ENCODE results near the gene SH3YL1. TPM values are rescaled to one million over a fixed set of nuclear protein-coding genes. Genes with fewer than 3 reads are reported as not detected.

The SH3YL1 gene
- total and polyA plus RNA-seq, 7 donors, result 7.7 to 10.0 (median 9.2) TPM

GRCh38 chr2:209470-209869 lies 54.4 kb downstream of the SH3YL1 start:
- Histone ChIP-seq H3K4me1 (no peaks in the 10 kb centered on the region), H3K27ac (no peak overlapping the region), H3K9me3 (no peaks in the 10 kb centered on the region), H3K4me3 (no peak overlapping the region), H3K36me3 (ENCODE audit: insufficient read depth in 1 of 2, low read depth in 1 of 2) (no peaks in the 10 kb centered on the region), H3K27me3 (ENCODE audit: insufficient read depth in 3 of 3, low read length in 2 of 3) (peaks cover 0 to 14% (median 2%) of the 10 kb centered on the region in 3 donors)
- 59 to 78% (median 73%) methylated on average over 2 of the region's 2 CpGs for WGBS, 3 donors
- no peak for DNase-seq
- TF ChIP-seq, protein P1, sequence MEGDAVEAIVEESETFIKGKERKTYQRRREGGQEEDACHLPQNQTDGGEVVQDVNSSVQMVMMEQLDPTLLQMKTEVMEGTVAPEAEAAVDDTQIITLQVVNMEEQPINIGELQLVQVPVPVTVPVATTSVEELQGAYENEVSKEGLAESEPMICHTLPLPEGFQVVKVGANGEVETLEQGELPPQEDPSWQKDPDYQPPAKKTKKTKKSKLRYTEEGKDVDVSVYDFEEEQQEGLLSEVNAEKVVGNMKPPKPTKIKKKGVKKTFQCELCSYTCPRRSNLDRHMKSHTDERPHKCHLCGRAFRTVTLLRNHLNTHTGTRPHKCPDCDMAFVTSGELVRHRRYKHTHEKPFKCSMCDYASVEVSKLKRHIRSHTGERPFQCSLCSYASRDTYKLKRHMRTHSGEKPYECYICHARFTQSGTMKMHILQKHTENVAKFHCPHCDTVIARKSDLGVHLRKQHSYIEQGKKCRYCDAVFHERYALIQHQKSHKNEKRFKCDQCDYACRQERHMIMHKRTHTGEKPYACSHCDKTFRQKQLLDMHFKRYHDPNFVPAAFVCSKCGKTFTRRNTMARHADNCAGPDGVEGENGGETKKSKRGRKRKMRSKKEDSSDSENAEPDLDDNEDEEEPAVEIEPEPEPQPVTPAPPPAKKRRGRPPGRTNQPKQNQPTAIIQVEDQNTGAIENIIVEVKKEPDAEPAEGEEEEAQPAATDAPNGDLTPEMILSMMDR (IDR thresholded peaks at IDR 0.05), result no peak
- ATAC-seq, result no peak
- intact Hi-C loops (cut with DNase I), result no loop called here

DNA sequence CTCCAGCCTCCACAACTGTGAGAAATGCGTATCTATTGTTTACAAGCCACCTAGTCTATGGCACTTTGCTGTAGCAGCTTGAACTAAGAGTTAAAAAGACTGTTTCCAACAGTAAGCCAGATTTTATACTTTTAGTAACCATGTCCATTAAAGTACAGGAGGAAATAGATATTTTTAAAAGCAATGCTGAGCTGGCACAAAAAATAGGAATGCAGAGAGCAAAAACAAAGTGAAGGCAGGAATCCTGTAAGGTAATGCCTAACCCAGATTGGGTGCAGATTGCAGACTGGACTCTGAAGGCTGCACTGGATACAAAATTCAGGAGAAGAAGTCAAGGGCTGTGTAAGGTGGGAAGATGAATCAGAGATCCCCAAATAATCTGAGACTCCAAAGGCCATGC lies 55.5 kb downstream of the SH3YL1 start:
- Histone ChIP-seq H3K27me3 (ENCODE audit: insufficient read depth in 3 of 3, low read length in 2 of 3) (peaks cover 0 to 14% (median 2%) of the 10 kb centered on the region in 3 donors), H3K9me3 (no peaks in the 10 kb centered on the region), H3K27ac (no peak overlapping the region), H3K4me1 (no peaks in the 10 kb centered on the region), H3K4me3 (no peak overlapping the region), H3K36me3 (ENCODE audit: insufficient read depth in 1 of 2, low read depth in 1 of 2) (no peaks in the 10 kb centered on the region)
- WGBS, 3 donors, result 57 to 88% (median 81%) methylated on average over 1 of the region's 1 CpG
- DNase-seq (no peak), ATAC-seq (no peak)
- TF ChIP-seq, protein P1 (IDR thresholded peaks at IDR 0.05), result no peak
- intact Hi-C loops (cut with DNase I), result no loop called here

DNA sequence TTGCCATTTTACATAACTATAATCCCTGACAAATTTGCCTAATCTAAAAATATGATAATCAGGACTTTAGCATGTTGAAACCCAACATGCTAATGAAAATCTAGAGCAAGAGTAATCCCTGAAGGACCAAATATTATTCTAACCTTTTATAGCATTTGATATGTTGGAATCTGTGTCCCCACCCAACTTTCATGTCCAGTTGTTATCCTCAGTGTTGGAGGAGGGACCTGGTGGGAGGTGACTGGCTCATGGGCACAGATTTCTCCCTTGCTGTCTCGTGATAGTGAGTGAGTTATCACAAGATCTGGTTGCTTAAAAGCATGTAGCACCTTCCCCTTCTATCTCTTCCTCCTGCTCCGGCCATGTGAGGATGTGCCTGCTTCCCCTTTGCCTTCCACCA lies 59.8 kb downstream of the SH3YL1 start:
- DNase-seq (no peak), ATAC-seq (no peak)
- 60 to 70% (median 67%) methylated on average over 2 of the region's 2 CpGs for WGBS, 3 donors
- H3K27me3 ChIP-seq (ENCODE audit: insufficient read depth in 3 of 3, low read length in 2 of 3), result peaks cover 0 to 4% (median 2%) of the 10 kb centered on the region in 3 donors
- TF ChIP-seq, protein P1 (IDR thresholded peaks at IDR 0.05), result no peak
- H3K4me3 ChIP-seq, result no peak overlapping the region
- no peaks in the 10 kb centered on the region for H3K4me1 ChIP-seq
- H3K36me3 ChIP-seq (ENCODE audit: insufficient read depth in 1 of 2, low read depth in 1 of 2), result no peaks in the 10 kb centered on the region
- H3K9me3 ChIP-seq, result no peaks in the 10 kb centered on the region
- intact Hi-C loops (cut with DNase I), result no loop called here
- H3K27ac ChIP-seq, result no peak overlapping the region

- no peaks in the 10 kb centered on the region for H3K9me3 ChIP-seq
- no peak overlapping the region for H3K4me3 ChIP-seq
- intact Hi-C loops (cut with DNase I), result no loop called here
- H3K27me3 ChIP-seq (ENCODE audit: insufficient read depth in 3 of 3, low read length in 2 of 3), result peaks cover 0 to 4% (median 2%) of the 10 kb centered on the region in 3 donors
- no peaks in the 10 kb centered on the region for H3K4me1 ChIP-seq
- H3K36me3 ChIP-seq (ENCODE audit: insufficient read depth in 1 of 2, low read depth in 1 of 2), result no peaks in the 10 kb centered on the region
- DNase-seq (no peak), ATAC-seq (no peak)
- TF ChIP-seq, protein P1 (IDR thresholded peaks at IDR 0.05), result no peak
- WGBS, 3 donors, result 24 to 50% (median 36%) methylated on average over 8 of the region's 8 CpGs
- no peak overlapping the region for H3K27ac ChIP-seq
Observed at GRCh38 chr2:203401-203800, 60.4 kb downstream of the SH3YL1 start.

DNA sequence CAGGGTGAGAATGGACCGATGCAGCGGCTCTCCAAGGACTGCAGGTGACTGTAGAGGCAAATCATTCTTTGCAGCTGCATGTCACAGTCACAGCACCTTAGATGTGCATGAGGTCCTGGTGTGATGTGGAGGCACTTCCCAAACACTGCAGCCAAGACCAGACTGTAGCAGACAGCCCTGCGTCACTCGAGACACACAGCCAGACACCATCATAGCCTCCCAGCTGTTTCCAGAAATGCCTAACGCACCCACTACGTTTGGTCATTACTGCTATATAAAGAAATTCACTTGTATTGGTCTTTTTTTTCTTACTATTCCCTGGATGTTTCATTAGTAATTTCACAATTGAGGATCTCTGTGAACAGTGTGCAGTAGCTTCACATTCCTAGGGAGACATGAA lies 60.9 kb downstream of the SH3YL1 start:
- ATAC-seq, result no peak
- no peak overlapping the region for H3K4me3 ChIP-seq
- no peak overlapping the region for H3K27ac ChIP-seq
- H3K9me3 ChIP-seq, result no peaks in the 10 kb centered on the region
- WGBS, 3 donors, result 45 to 66% (median 55%) methylated on average over 6 of the region's 6 CpGs
- peaks cover 0 to 4% (median 2%) of the 10 kb centered on the region in 3 donors for H3K27me3 ChIP-seq (ENCODE audit: insufficient read depth in 3 of 3, low read length in 2 of 3)
- H3K4me1 ChIP-seq, result no peaks in the 10 kb centered on the region
- DNase-seq, result no peak
- TF ChIP-seq, protein P1 (IDR thresholded peaks at IDR 0.05), result no peak
- intact Hi-C loops (cut with DNase I), result no loop called here
- no peaks in the 10 kb centered on the region for H3K36me3 ChIP-seq (ENCODE audit: insufficient read depth in 1 of 2, low read depth in 1 of 2)

Data from psoas muscle (tissue), 8 donors.